ENCODE results near the gene DHX29. TPM values are rescaled to one million over a fixed set of nuclear protein-coding genes. Genes with fewer than 3 reads are reported as not detected.

The DHX29 gene
- total RNA-seq, 1 experiment from 2014 or later, result 24.3 TPM

DNA sequence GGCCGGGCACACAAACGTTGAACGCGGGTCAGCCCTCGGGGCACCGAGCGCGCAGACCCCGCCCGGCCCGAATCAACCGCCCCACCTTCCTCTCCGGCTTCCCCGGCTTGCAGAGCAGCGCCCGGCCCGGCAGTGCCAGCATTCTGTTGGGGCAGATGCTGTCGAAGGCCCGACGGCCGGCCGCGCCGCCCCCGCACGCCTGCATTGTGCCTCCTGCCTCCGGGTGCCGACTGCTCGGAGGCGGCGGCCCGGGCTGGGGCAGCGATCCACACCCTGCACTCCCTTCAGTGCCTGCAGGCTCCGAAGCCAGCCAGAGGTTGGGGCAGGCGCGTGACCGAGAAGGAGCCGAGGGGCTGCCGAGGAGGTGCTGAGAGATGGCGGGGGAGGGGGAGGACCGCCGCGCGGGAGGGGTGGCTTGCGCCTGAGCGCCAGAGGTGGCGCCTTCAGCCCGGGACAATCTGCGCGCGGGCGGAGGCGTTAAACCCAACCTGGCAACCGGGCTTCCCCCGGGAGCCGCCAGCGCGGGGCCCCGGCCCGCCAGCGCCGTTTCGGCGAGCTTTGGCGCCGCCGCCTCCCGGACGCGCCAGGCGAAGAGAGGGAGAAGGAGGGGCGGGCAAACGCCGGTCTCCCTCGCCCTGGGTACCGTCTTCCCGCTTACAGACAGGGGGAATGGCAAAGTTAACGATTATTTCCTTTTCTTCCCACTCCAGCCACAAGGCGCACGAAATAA, 80.4 kb downstream of the DHX29 start, which contains the start of gene MCIDAS:
TSS of gene MCIDAS (minus strand) at position 382 of the 730 bp plus-strand sequence. CDS start at position 205, 177 bp downstream.
- H3K36me3 ChIP-seq (ENCODE audit: control insufficient read depth in 1 of 2, insufficient read depth in 2 of 2, low read length in 2 of 2), result 0 out of 4 replicates have a peak, but pooled peaks cover 2 to 5% of the 10 kb centered on the region in 2 experiments
- H3K4me3 ChIP-seq (replicated peaks in 1 of 2; ENCODE audit: low read depth in 1 of 2, low read length in 2 of 2), result peak within 1 kb of the TSS; percentile 62 to 75
- DNase-seq (ENCODE audit: low read depth, low spot score) (peak; percentile 64), ATAC-seq (peak; percentile 79)
- H3K9me2 ChIP-seq (ENCODE audit: insufficient read depth), result no peaks in the 10 kb centered on the region
- BruUV-seq (replicated peaks), result no TSS peak
- RAD21 ChIA-PET (ENCODE audit: low non-redundant PET in 1 of 2, low total read pairs in 2 of 2, uncharacterized antibody in 2 of 2, unreplicated experiment in 2 of 2), result no interaction called here
- H3K4me2 ChIP-seq (ENCODE audit: low read length), result peak within 1 kb of the TSS; percentile 92
- H3K27ac ChIP-seq (ENCODE audit: low read depth, low read length), result peak within 1 kb of the TSS; percentile 92
- CTCF ChIA-PET, result interaction anchor here (1.2 to 1.7 kb wide), 3 partner anchors 9 to 465 kb away, joined by 3 to 8 read pairs (median 4); partner anchors contain the start of gene CDC20B
- H3K27me3 ChIP-seq (ENCODE audit: insufficient read depth, low read length), result no peaks in the 10 kb centered on the region
- H2AFZ ChIP-seq (ENCODE audit: low read depth, low read length, poor library complexity, severe bottlenecking), result peak within 1 kb of the TSS; percentile 84
- no peaks in the 10 kb centered on the region for H3K9me3 ChIP-seq (ENCODE audit: control insufficient read depth in 1 of 2, insufficient read depth in 1 of 2, low read depth in 1 of 2, low read length in 2 of 2)
- POLR2A ChIA-PET, result interaction anchor here (1.0 to 1.6 kb wide), 2 partner anchors 8 to 50 kb away, joined by 3 to 9 read pairs; no protein-coding TSS in a partner anchor
- H3K9ac ChIP-seq (ENCODE audit: low read length), result peak within 1 kb of the TSS; percentile 85
- H3K79me2 ChIP-seq (ENCODE audit: insufficient read depth, low read length), result peaks cover 3% of the 10 kb centered on the region; the same call in 1 of the 2 replicates
- H3K4me1 ChIP-seq (ENCODE audit: control insufficient read depth in 1 of 2, insufficient read depth in 2 of 2, low read length in 2 of 2), result peaks cover 10 to 22% of the 10 kb centered on the region in 2 experiments
- no peaks in the 10 kb centered on the region for H4K20me1 ChIP-seq (ENCODE audit: insufficient read depth)
- intact Hi-C loops (cut with micrococcal nuclease), result loop anchor here (2.0 to 5.0 kb wide), 5 partner anchors 40 to 695 kb away; partner anchors contain the start of genes CDC20B, DHX29 and MTREX
- TF ChIP-seq ZFX (IDR thresholded peaks at IDR 0.05) (peak; percentile 92), CEBPB (IDR thresholded peaks at IDR 0.05; ENCODE audit: low read depth) (no peak), RAD21 (IDR thresholded peaks at IDR 0.05; ENCODE audit: low read depth) (no peak), CBX3 (IDR thresholded peaks at IDR 0.05; ENCODE audit: low read depth) (no peak), JUND (IDR thresholded peaks at IDR 0.05) (no peak), EZH2 (IDR thresholded peaks at IDR 0.05) (no peak), SP1 (IDR thresholded peaks at IDR 0.05; ENCODE audit: low read depth) (no peak), TCF7L2 (IDR thresholded peaks at IDR 0.05; ENCODE audit: borderline replicate concordance, extremely low read depth, insufficient read depth, insufficient read length) (peak; percentile 15), FOSL1 (IDR thresholded peaks at IDR 0.05; ENCODE audit: low read depth) (no peak), EZH2phosphoT487 (IDR thresholded peaks at IDR 0.05; ENCODE audit: borderline replicate concordance) (no peak), SRF (IDR thresholded peaks at IDR 0.05; ENCODE audit: low read depth) (no peak), SIN3A (IDR thresholded peaks at IDR 0.05; ENCODE audit: low read depth) (no peak), ELF1 (IDR thresholded peaks at IDR 0.05; ENCODE audit: borderline replicate concordance, low read depth) (no peak), POLR2AphosphoS5 (IDR thresholded peaks at IDR 0.05; ENCODE audit: low read depth, low read length) (peak; percentile 62), POLR2A (IDR thresholded peaks at IDR 0.05; ENCODE audit: borderline replicate concordance, extremely low read depth, insufficient read depth, insufficient read length) (peak; percentile 67), ZNF274 (IDR thresholded peaks at IDR 0.05; ENCODE audit: low read depth, low read length) (no peak)
- TF ChIP-seq, protein P1, sequence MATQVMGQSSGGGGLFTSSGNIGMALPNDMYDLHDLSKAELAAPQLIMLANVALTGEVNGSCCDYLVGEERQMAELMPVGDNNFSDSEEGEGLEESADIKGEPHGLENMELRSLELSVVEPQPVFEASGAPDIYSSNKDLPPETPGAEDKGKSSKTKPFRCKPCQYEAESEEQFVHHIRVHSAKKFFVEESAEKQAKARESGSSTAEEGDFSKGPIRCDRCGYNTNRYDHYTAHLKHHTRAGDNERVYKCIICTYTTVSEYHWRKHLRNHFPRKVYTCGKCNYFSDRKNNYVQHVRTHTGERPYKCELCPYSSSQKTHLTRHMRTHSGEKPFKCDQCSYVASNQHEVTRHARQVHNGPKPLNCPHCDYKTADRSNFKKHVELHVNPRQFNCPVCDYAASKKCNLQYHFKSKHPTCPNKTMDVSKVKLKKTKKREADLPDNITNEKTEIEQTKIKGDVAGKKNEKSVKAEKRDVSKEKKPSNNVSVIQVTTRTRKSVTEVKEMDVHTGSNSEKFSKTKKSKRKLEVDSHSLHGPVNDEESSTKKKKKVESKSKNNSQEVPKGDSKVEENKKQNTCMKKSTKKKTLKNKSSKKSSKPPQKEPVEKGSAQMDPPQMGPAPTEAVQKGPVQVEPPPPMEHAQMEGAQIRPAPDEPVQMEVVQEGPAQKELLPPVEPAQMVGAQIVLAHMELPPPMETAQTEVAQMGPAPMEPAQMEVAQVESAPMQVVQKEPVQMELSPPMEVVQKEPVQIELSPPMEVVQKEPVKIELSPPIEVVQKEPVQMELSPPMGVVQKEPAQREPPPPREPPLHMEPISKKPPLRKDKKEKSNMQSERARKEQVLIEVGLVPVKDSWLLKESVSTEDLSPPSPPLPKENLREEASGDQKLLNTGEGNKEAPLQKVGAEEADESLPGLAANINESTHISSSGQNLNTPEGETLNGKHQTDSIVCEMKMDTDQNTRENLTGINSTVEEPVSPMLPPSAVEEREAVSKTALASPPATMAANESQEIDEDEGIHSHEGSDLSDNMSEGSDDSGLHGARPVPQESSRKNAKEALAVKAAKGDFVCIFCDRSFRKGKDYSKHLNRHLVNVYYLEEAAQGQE (IDR thresholded peaks at IDR 0.05; ENCODE audit: low read depth), result no peak
- TF ChIP-seq, protein P2, sequence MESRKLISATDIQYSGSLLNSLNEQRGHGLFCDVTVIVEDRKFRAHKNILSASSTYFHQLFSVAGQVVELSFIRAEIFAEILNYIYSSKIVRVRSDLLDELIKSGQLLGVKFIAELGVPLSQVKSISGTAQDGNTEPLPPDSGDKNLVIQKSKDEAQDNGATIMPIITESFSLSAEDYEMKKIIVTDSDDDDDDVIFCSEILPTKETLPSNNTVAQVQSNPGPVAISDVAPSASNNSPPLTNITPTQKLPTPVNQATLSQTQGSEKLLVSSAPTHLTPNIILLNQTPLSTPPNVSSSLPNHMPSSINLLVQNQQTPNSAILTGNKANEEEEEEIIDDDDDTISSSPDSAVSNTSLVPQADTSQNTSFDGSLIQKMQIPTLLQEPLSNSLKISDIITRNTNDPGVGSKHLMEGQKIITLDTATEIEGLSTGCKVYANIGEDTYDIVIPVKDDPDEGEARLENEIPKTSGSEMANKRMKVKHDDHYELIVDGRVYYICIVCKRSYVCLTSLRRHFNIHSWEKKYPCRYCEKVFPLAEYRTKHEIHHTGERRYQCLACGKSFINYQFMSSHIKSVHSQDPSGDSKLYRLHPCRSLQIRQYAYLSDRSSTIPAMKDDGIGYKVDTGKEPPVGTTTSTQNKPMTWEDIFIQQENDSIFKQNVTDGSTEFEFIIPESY (IDR thresholded peaks at IDR 0.05; ENCODE audit: extremely low read depth, insufficient replicate concordance, low read length), result no peak
- TF ChIP-seq, protein P3, sequence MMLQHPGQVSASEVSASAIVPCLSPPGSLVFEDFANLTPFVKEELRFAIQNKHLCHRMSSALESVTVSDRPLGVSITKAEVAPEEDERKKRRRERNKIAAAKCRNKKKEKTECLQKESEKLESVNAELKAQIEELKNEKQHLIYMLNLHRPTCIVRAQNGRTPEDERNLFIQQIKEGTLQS (IDR thresholded peaks at IDR 0.05), result no peak
- TF ChIP-seq, protein P4, sequence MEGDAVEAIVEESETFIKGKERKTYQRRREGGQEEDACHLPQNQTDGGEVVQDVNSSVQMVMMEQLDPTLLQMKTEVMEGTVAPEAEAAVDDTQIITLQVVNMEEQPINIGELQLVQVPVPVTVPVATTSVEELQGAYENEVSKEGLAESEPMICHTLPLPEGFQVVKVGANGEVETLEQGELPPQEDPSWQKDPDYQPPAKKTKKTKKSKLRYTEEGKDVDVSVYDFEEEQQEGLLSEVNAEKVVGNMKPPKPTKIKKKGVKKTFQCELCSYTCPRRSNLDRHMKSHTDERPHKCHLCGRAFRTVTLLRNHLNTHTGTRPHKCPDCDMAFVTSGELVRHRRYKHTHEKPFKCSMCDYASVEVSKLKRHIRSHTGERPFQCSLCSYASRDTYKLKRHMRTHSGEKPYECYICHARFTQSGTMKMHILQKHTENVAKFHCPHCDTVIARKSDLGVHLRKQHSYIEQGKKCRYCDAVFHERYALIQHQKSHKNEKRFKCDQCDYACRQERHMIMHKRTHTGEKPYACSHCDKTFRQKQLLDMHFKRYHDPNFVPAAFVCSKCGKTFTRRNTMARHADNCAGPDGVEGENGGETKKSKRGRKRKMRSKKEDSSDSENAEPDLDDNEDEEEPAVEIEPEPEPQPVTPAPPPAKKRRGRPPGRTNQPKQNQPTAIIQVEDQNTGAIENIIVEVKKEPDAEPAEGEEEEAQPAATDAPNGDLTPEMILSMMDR (IDR thresholded peaks at IDR 0.05 in 2 of 3, conservative IDR thresholded peaks at IDR 0.05 in 1 of 3; ENCODE audit: borderline replicate concordance in 1 of 3, insufficient read depth in 1 of 3, low read depth in 2 of 3, low read length in 2 of 3), result peak in 1 of 3 experiments; percentile 1; a peak in 1 of 6 replicates

Data from HCT116 (cell line).